IMR-90 (cell line): ENCODE data around the gene LYSMD2. TPM values are rescaled to one million over a fixed set of nuclear protein-coding genes. Genes with fewer than 3 reads are reported as not detected.

Experiments used
- ATAC-seq: fragments of 200-7000 bp; cut with Tn5 transposase; 2 replicates; pipeline ENCODE4 v1.9.1; 2020; ENCODE audit warnings: low read depth, mild to moderate bottlenecking, moderate library complexity
- BruUV-seq: library from RNA; stranded (reverse); fragments of 400-500 nt; replicated peaks from 2 replicates; lab custom pipeline; 2021; lab: Mats Ljungman, UMichigan
- CTCF ChIA-PET: fragments of 300-600 bp; formaldehyde crosslinking; extraction: SDS; loops from one replicate; lab custom pipeline; 2021; ENCODE audit warnings: antibody characterized with exemption; lab: Yijun Ruan, JAX
- POLR2A ChIA-PET: fragments of 300-600 bp; sonication (Branson Sonifier 250); formaldehyde crosslinking; loops from one replicate; lab custom pipeline; 2022; ENCODE audit warnings: antibody characterized with exemption; ENCODE audit not compliant: unreplicated experiment; lab: Charles Lee
- DNase-seq: peaks from one replicate; pipeline ENCODE4 v3.0.0; 2013
- H2AFZ ChIP-seq: replicated peaks from 2 replicates; pipeline ENCODE3; 2013; ENCODE audit warnings: low read length, mild to moderate bottlenecking; ENCODE audit not compliant: poor library complexity
- H2AK5ac ChIP-seq: 2 replicates; pipeline ENCODE4 v1.6.1; 2013; ENCODE audit warnings: low read depth, low read length, inconsistent platforms
- H2AK9ac ChIP-seq: replicated peaks from 2 replicates; pipeline ENCODE3; 2013; ENCODE audit warnings: mild to moderate bottlenecking, low read depth, low read length, moderate library complexity; ENCODE audit not compliant: poor library complexity
- H2BK120ac ChIP-seq: 2 replicates; pipeline ENCODE4 v1.6.1; 2013; ENCODE audit warnings: low read depth, low read length, inconsistent platforms
- H2BK15ac ChIP-seq: 3 replicates; pipeline ENCODE4 v1.6.1; 2013; ENCODE audit warnings: low read depth, low read length, inconsistent platforms
- H2BK20ac ChIP-seq: 2 replicates; pipeline ENCODE4 v1.6.1; 2013; ENCODE audit warnings: low read depth, mild to moderate bottlenecking, inconsistent platforms, low read length, moderate library complexity
- H2BK5ac ChIP-seq: 2 replicates; pipeline ENCODE4 v1.6.1; 2013; ENCODE audit warnings: mild to moderate bottlenecking, low read depth, low read length, inconsistent platforms; ENCODE audit not compliant: poor library complexity, severe bottlenecking
- H3K14ac ChIP-seq: replicated peaks from 2 replicates; pipeline ENCODE4 v1.6.1; 2013; ENCODE audit warnings: low read depth, low read length, inconsistent platforms
- H3K18ac ChIP-seq: 2 replicates; pipeline ENCODE4 v1.6.1; 2013; ENCODE audit warnings: low read depth, low read length, control low read depth
- H3K23ac ChIP-seq: 2 replicates; pipeline ENCODE4 v1.6.1; 2013; ENCODE audit warnings: low read depth, low read length, inconsistent platforms
- H3K27ac ChIP-seq: 2 replicates; pipeline ENCODE4 v1.5.1; 2013; ENCODE audit warnings: mild to moderate bottlenecking, control low read depth, low read length; ENCODE audit not compliant: insufficient read depth
- H3K27me3 ChIP-seq: 2 replicates; pipeline ENCODE4 v1.6.1; 2013; ENCODE audit warnings: low read length; ENCODE audit not compliant: control insufficient read depth, insufficient read depth
- H3K36me3 ChIP-seq: 2 replicates; pipeline ENCODE4 v1.6.1; 2013; ENCODE audit warnings: low read length, mixed read lengths; ENCODE audit not compliant: control insufficient read depth, insufficient read depth
- H3K4ac ChIP-seq: 2 replicates; pipeline ENCODE4 v1.6.1; 2013; ENCODE audit warnings: low read depth, low read length, inconsistent platforms
- H3K4me1 ChIP-seq: 2 replicates; pipeline ENCODE4 v1.6.1; 2013; ENCODE audit warnings: low read length, mixed read lengths; ENCODE audit not compliant: control insufficient read depth, insufficient read depth
- H3K4me2 ChIP-seq: 2 replicates; pipeline ENCODE4 v1.6.1; 2013; ENCODE audit warnings: low read depth, mild to moderate bottlenecking, control low read depth, low read length, moderate library complexity
- H3K4me3 ChIP-seq: 2 replicates; pipeline ENCODE4 v1.5.1; 2013; ENCODE audit warnings: low read depth, mild to moderate bottlenecking, control low read depth, low read length, moderate library complexity; ENCODE audit not compliant: insufficient read depth
- H3K56ac ChIP-seq: 2 replicates; pipeline ENCODE4 v1.6.1; 2013; ENCODE audit warnings: low read length, inconsistent platforms; ENCODE audit not compliant: insufficient read depth; ENCODE audit errors: extremely low read depth
- H3K79me1 ChIP-seq, 2 experiments: 2 replicates each; pipeline ENCODE4 v1.6.1; 2013; ENCODE audit warnings: low read length in 2 of 2, inconsistent platforms in 1 of 2, low read depth in 1 of 2
- H3K9ac ChIP-seq: 2 replicates; pipeline ENCODE4 v1.6.1; 2013; ENCODE audit warnings: low read depth, low read length, control low read depth
- H3K9me1 ChIP-seq: 2 replicates; pipeline ENCODE4 v1.6.1; 2013; ENCODE audit warnings: low read length, inconsistent platforms; ENCODE audit not compliant: insufficient read depth
- H3K9me3 ChIP-seq: 2 replicates; pipeline ENCODE4 v1.6.1; 2013; ENCODE audit warnings: low read length; ENCODE audit not compliant: control insufficient read depth, insufficient read depth
- H4K20me1 ChIP-seq: 2 replicates; pipeline ENCODE4 v1.6.1; 2013; ENCODE audit warnings: low read length, inconsistent platforms; ENCODE audit not compliant: insufficient read depth
- H4K5ac ChIP-seq: 2 replicates; pipeline ENCODE4 v1.6.1; 2013; ENCODE audit warnings: mild to moderate bottlenecking, low read depth, low read length, control low read depth
- H4K8ac ChIP-seq, 2 experiments: 2 replicates each; pipeline ENCODE4 v1.6.1; 2013; ENCODE audit warnings: low read depth in 2 of 2, low read length in 2 of 2, control low read depth in 1 of 2, inconsistent platforms in 1 of 2
- H4K91ac ChIP-seq: 2 replicates; pipeline ENCODE4 v1.6.1; 2013; ENCODE audit warnings: low read depth, low read length, inconsistent platforms; ENCODE audit not compliant: insufficient read depth
- FOS ChIP-seq: fragments of 150-350 bp; IDR thresholded peaks from 2 replicates; pipeline ENCODE4 v1.6.1; 2016; ENCODE audit warnings: low read depth, low read length
- MAFK ChIP-seq: IDR thresholded peaks from 2 replicates; pipeline ENCODE4 v1.6.1; 2012; ENCODE audit warnings: low read depth, low read length, improper control_type of control experiment
- POLR2A ChIP-seq: IDR thresholded peaks from 2 replicates; pipeline ENCODE4 v1.6.1; 2012; ENCODE audit warnings: mild to moderate bottlenecking, low read depth, low read length
- RCOR1 ChIP-seq: IDR thresholded peaks from 2 replicates; pipeline ENCODE4 v1.6.1; 2012; ENCODE audit warnings: mild to moderate bottlenecking, low read length, improper control_type of control experiment; ENCODE audit not compliant: insufficient replicate concordance
- RFX5 ChIP-seq: IDR thresholded peaks from 2 replicates; pipeline ENCODE4 v1.8.0; 2012; ENCODE audit warnings: low read depth, mild to moderate bottlenecking, low read length, moderate library complexity
- USF2 ChIP-seq: fragments of 150-350 bp; IDR thresholded peaks from 2 replicates; pipeline ENCODE4 v1.6.1; 2017; ENCODE audit warnings: mild to moderate bottlenecking, antibody characterized with exemption, low read length, low read depth
- WGBS, 2 experiments: methylation state at CpG; one replicate each; pipeline versions ENCODE4 v1.1.5 to v1.1.7; 2013; ENCODE audit warnings: missing lambda C conversion rate in 2 of 2; ENCODE audit not compliant: insufficient read length in 1 of 2; ENCODE audit errors: extremely low coverage in 2 of 2; 5-methylcytosine and 5-hydroxymethylcytosine counted together
- dilution Hi-C: fragments of 300-500 bp; cut with HindIII; formaldehyde crosslinking; loops from one replicate; pipeline ENCODE4 v1.14.3; 2018; ENCODE audit warnings: low sequenced_read_pairs; ENCODE audit not compliant: unreplicated experiment
- in situ Hi-C: fragments of 300-500 bp; cut with MboI; formaldehyde crosslinking; loops from 3 replicates; pipeline ENCODE4 v1.14.3; 2019; ENCODE audit warnings: low sequenced_read_pairs, inconsistent platforms, mixed read lengths
- intact Hi-C: fragments of 100-400 bp; cut with micrococcal nuclease; formaldehyde crosslinking; loops from 2 replicates; pipeline ENCODE4 v1.10.0; 2022
- polyA plus RNA-seq, 3 experiments: library from polyadenylated mRNA; depleted of rRNA; stranded (reverse); fragments of >200 nt; gene quantifications; 2 replicates each; pipeline ENCODE4 v1.2.3, GENCODE V29; 2012; ENCODE audit warnings: low replicate concordance in 1 of 3
- total RNA-seq: library from RNA; depleted of rRNA; stranded (reverse); fragments of >200 nt; gene quantifications from 2 replicates; pipeline ENCODE4 v1.2.3, GENCODE V29; 2012
- TF ChIP-seq, protein P1 (sequence below): fragments of 150-350 bp; IDR thresholded peaks from 2 replicates; pipeline ENCODE4 v1.6.1; 2016; ENCODE audit warnings: low read depth, mild to moderate bottlenecking, low read length, moderate library complexity, borderline replicate concordance

The LYSMD2 gene
- total and polyA plus RNA-seq, 2 of the 4 experiments (the other 2 are of a cell fraction), result 5.9 to 6.0 TPM

DNA sequence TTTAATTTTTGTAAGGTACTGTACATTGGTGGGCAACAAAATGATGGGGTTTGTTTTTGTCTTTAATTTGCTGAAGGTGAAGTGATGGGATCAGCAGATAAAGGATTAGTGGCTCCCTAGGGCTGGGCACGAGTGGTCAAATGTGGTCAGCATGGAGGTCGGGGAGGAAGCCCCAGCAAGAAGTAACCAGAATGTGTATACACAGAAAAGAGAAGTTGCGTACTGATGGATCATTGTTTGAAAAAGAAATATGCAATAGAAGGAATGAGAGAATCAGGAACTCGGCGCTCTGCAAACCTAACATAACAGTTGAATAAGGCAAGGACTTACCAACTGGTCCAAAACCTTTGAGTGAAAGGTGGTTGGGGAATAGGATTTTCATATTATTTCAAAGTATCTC lies 15.4 kb upstream of the LYSMD2 start:
- Histone ChIP-seq H3K36me3 (no peaks in the 10 kb centered on the region), H3K4me1 (0 out of 2 replicates have a peak, but pooled peaks cover 4% of the 10 kb centered on the region), H3K27ac (no peak overlapping the region), H3K9me1 (no peaks in the 10 kb centered on the region; the same call in 1 of the 2 replicates), H4K91ac (no peak overlapping the region), H2BK120ac (no peak overlapping the region), H4K5ac (no peak overlapping the region), H3K79me1 (peaks cover 3 to 14% of the 10 kb centered on the region in 2 experiments; a peak in 2 of 4 replicates), H4K20me1 (no peaks in the 10 kb centered on the region; the same call in none of the 2 replicates), H3K56ac (no peak overlapping the region), H4K8ac (no peak overlapping the region), H2BK15ac (no peak overlapping the region), H3K4me3 (no peak overlapping the region), H3K4me2 (no peak overlapping the region), H2BK5ac (no peak overlapping the region), H3K27me3 (peaks cover 26% of the 10 kb centered on the region), H3K4ac (no peak overlapping the region), H2BK20ac (no peak overlapping the region), H2AK5ac (no peak overlapping the region), H3K14ac (no peak overlapping the region), H3K9ac (no peak overlapping the region), H3K18ac (no peak overlapping the region), H3K9me3 (no peaks in the 10 kb centered on the region), H2AFZ (no peak overlapping the region), H2AK9ac (no peak overlapping the region), H3K23ac (no peak overlapping the region)
- TF ChIP-seq, protein P1, sequence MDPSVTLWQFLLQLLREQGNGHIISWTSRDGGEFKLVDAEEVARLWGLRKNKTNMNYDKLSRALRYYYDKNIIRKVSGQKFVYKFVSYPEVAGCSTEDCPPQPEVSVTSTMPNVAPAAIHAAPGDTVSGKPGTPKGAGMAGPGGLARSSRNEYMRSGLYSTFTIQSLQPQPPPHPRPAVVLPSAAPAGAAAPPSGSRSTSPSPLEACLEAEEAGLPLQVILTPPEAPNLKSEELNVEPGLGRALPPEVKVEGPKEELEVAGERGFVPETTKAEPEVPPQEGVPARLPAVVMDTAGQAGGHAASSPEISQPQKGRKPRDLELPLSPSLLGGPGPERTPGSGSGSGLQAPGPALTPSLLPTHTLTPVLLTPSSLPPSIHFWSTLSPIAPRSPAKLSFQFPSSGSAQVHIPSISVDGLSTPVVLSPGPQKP, result no peak
- TF ChIP-seq MAFK (no peak), FOS (no peak), RCOR1 (no peak), USF2 (no peak), POLR2A (no peak), RFX5 (no peak)
- no TSS peak for BruUV-seq
- ATAC-seq (no peak), DNase-seq (no peak)
- POLR2A ChIA-PET, result no interaction called here
- CTCF ChIA-PET, result interaction anchor here (2.0 kb wide), 1 partner anchor 23 kb away, joined by 4 read pairs; no protein-coding TSS in a partner anchor
- in situ Hi-C loops (no loop called here), dilution Hi-C loops (no loop called here), intact Hi-C loops (no loop called here)
- WGBS, 2 experiments, result 80% methylated on average over 1 of the region's 5 CpGs; no CpG with 5 or more reads in 1 of the 2 experiments
